Tibial artery (tissue), 4 donors: ENCODE data around the gene DEFB132.

ENCODE experiments used
- DNase-seq, 2 donors: peaks; one replicate each; pipeline ENCODE4 v3.0.0-alpha.2; 2019
- H3K27ac ChIP-seq, 2 donors: fragments of 200-600 bp; sonication (generic) in 1 of 2; 1 replicate in 1 of 2; 2 replicates in 1 of 2; pipeline ENCODE4 v1.5.1; 2018 to 2019; ENCODE audit warnings: mild to moderate bottlenecking in 1 of 2
- H3K27me3 ChIP-seq, 2 donors: fragments of 200-600 bp; sonication (generic) in 1 of 2; one replicate each; pipeline versions ENCODE4 v1.5.1 to v1.6.0; 2016 to 2019
- H3K36me3 ChIP-seq, 3 donors: fragments of 200-600 bp; sonication (generic) in 2 of 3; one replicate each; pipeline ENCODE4 v1.5.1; 2016 to 2019; ENCODE audit warnings: mild to moderate bottlenecking in 2 of 3
- H3K4me1 ChIP-seq, 4 donors: fragments of 200-600 bp; sonication (generic) in 2 of 4; 1 replicate in 3 of 4; 2 replicates in 1 of 4; pipeline ENCODE4 v1.5.1; 2016 to 2019
- H3K4me3 ChIP-seq, 2 donors: fragments of 200-600 bp; sonication (generic) in 1 of 2; 1 replicate in 1 of 2; 2 replicates in 1 of 2; pipeline ENCODE4 v1.5.1; 2018 to 2019; ENCODE audit warnings: mild to moderate bottlenecking in 2 of 2
- H3K9me3 ChIP-seq, 3 donors: fragments of 200-600 bp; sonication (generic) in 1 of 3; one replicate each; pipeline ENCODE4 v1.5.1; 2016 to 2019
- intact Hi-C: fragments of 100-400 bp; cut with DNase I; formaldehyde crosslinking; loops from one replicate; pipeline ENCODE4 v1.15.0; 2023; ENCODE audit warnings: low total_unique reads
- TF ChIP-seq, protein P1 (sequence below), 2 experiments: fragments of 200-600 bp in 1 of 2; fragments of 450-650 bp in 1 of 2; IDR thresholded peaks; one replicate each; pipeline ENCODE4 v1.5.1; 2017 to 2019; ENCODE audit warnings: antibody characterized with exemption in 2 of 2, mild to moderate bottlenecking in 1 of 2, moderate library complexity in 1 of 2

DEFB132 gene

DNA sequence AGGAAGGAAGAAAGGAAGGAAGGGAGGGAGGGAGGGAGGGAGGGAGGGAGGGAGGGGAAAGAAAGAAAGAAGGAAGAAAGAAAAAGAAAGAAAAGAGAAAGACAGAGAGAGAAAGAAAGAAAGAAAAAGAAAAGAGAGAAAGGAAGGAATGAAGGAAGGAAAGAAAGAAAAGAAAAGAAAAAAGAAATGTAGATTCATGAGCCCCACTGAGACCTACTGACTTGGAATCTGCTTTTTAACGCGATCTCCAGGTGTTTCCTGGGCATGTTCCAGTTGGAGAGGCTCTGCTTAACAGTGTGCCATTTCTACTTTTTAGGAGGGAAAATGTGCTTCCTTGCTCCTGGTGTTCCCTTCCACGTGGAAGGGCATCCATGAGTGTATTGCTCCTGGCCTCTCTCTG lies 16.4 kb downstream of the DEFB132 start:
- Histone ChIP-seq H3K27me3 (no peaks in the 10 kb centered on the region), H3K9me3 (no peaks in the 10 kb centered on the region), H3K27ac (no peak overlapping the region), H3K36me3 (peaks cover 0 to 39% (median 21%) of the 10 kb centered on the region in 3 donors), H3K4me3 (no peak overlapping the region), H3K4me1 (no peaks in the 10 kb centered on the region)
- TF ChIP-seq, protein P1, sequence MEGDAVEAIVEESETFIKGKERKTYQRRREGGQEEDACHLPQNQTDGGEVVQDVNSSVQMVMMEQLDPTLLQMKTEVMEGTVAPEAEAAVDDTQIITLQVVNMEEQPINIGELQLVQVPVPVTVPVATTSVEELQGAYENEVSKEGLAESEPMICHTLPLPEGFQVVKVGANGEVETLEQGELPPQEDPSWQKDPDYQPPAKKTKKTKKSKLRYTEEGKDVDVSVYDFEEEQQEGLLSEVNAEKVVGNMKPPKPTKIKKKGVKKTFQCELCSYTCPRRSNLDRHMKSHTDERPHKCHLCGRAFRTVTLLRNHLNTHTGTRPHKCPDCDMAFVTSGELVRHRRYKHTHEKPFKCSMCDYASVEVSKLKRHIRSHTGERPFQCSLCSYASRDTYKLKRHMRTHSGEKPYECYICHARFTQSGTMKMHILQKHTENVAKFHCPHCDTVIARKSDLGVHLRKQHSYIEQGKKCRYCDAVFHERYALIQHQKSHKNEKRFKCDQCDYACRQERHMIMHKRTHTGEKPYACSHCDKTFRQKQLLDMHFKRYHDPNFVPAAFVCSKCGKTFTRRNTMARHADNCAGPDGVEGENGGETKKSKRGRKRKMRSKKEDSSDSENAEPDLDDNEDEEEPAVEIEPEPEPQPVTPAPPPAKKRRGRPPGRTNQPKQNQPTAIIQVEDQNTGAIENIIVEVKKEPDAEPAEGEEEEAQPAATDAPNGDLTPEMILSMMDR (IDR thresholded peaks at IDR 0.05): no peak
- no peak for DNase-seq
- intact Hi-C loops: no loop called here

DNA sequence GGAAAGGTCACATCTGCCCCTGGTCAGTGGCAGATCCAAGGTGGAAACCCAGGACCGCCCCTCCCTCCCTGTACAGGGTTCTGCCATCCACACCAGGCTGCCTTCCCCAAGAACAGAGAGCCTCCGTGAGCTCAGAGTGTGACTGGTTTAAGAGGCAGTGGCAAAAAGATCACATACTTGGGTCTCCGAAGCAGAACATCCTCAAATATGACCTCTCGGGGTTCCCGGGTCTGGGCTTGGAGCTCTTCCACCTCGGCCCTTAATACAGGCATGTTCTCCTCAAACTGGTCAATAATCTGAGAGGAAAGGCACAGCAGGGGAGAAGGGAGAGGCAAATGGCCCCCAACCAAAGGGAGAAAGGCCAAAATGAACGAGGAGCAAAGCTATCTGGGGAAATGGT lies 18.3 kb downstream of the DEFB132 start:
- intact Hi-C loops: no loop called here

GRCh38 chr20:276620-277495 lies 19.3 kb downstream of the DEFB132 start:
- peaks cover 0 to 52% (median 21%) of the 10 kb centered on the region in 3 donors for H3K36me3 ChIP-seq
- intact Hi-C loops: no loop called here
- no peak overlapping the region for H3K27ac ChIP-seq
- H3K4me3 ChIP-seq: no peak overlapping the region
- no peaks in the 10 kb centered on the region for H3K9me3 ChIP-seq
- TF ChIP-seq, protein P1 (IDR thresholded peaks at IDR 0.05): no peak
- DNase-seq: no peak
- H3K27me3 ChIP-seq: no peaks in the 10 kb centered on the region
- no peaks in the 10 kb centered on the region for H3K4me1 ChIP-seq

More for the DNA sequence above, 18.3 kb downstream of the DEFB132 start:
- Histone ChIP-seq H3K27me3 (no peaks in the 10 kb centered on the region), H3K4me1 (no peaks in the 10 kb centered on the region), H3K27ac (no peak overlapping the region), H3K9me3 (no peaks in the 10 kb centered on the region), H3K36me3 (peaks cover 0 to 43% (median 21%) of the 10 kb centered on the region in 3 donors), H3K4me3 (no peak overlapping the region)
- DNase-seq: no peak
- TF ChIP-seq, protein P1 (IDR thresholded peaks at IDR 0.05): no peak

DNA sequence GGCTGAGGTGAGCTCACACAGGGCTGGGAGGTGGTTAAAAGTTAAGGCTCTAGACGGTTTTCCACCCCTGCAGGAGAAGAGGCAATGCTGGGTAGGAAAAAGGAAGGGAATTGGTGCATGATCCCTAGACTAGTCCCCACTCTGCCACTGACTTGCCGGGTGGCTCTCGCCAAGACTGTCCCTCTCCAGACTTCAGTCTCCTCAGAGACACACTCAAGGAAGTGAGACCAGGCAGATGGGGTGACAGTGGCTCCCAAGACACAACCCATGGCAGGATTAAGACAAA lies 19.9 kb downstream of the DEFB132 start:
- Histone ChIP-seq H3K4me3 (no peak overlapping the region), H3K4me1 (no peaks in the 10 kb centered on the region), H3K9me3 (no peaks in the 10 kb centered on the region), H3K27me3 (no peaks in the 10 kb centered on the region), H3K27ac (no peak overlapping the region), H3K36me3 (peaks cover 0 to 54% (median 21%) of the 10 kb centered on the region in 3 donors)
- intact Hi-C loops: no loop called here
- TF ChIP-seq, protein P1 (IDR thresholded peaks at IDR 0.05): no peak
- peak in 1 of 2 donors; percentile 37 for DNase-seq

DNA sequence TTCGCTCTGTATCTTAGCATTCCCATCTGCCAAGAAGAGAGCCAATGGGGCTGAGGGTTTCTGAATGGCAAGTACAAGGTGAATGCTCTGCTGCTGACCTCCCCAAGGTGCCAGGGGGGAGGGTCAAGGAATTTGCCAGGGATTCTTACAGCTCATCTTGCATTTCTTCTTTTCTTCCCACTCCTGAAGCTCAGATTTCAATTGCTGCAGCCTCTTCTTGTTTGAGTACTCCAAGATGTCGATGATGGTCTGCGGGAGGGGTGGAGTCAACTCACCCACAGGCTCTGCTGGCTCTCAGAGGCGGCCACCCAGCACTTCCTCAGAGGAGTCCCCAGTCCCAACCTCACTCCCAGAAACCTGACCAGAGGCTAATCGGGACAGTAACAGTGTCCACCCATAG lies 20.7 kb downstream of the DEFB132 start:
- H3K9me3 ChIP-seq: no peaks in the 10 kb centered on the region
- TF ChIP-seq, protein P1 (IDR thresholded peaks at IDR 0.05): no peak
- peak in 1 of 2 donors; percentile 50 for DNase-seq
- H3K4me1 ChIP-seq: no peaks in the 10 kb centered on the region
- intact Hi-C loops: no loop called here
- H3K27ac ChIP-seq: no peak overlapping the region
- H3K27me3 ChIP-seq: no peaks in the 10 kb centered on the region
- H3K4me3 ChIP-seq: no peak overlapping the region
- peaks cover 0 to 54% (median 21%) of the 10 kb centered on the region in 3 donors for H3K36me3 ChIP-seq
